ENCODE data around the gene SGPP2. TPM values are rescaled to one million over a fixed set of nuclear protein-coding genes. Genes with fewer than 3 reads are reported as not detected.

Gene SGPP2
- total RNA-seq, 1 donor from 2014 or later, result 0.11 TPM

GRCh38 chr2:222554517-222554916, 130.2 kb downstream of the SGPP2 start:
- peaks cover 33% of the 10 kb centered on the region for H3K4me1 Mint-ChIP-seq
- peaks cover 4% of the 10 kb centered on the region for H3K27me3 Mint-ChIP-seq (ENCODE audit: insufficient read depth, low read depth)
- no peak overlapping the region for H3K27ac Mint-ChIP-seq

GRCh38 chr2:222561151-222561550, 136.8 kb downstream of the SGPP2 start:
- peaks cover 16% of the 10 kb centered on the region for H3K4me1 Mint-ChIP-seq
- no peaks in the 10 kb centered on the region for H3K27me3 ChIP-seq
- no peak overlapping the region for H2AFZ ChIP-seq (replicated peaks)
- H4K20me1 ChIP-seq (ENCODE audit: low read depth), result no peaks in the 10 kb centered on the region
- no peaks in the 10 kb centered on the region for H3K79me2 ChIP-seq (ENCODE audit: low read depth)
- no peaks in the 10 kb centered on the region for H3F3A ChIP-seq (ENCODE audit: low read depth)
- H3K36me3 Mint-ChIP-seq, result peaks cover 22% of the 10 kb centered on the region
- peaks cover 2% of the 10 kb centered on the region for H3K9me3 Mint-ChIP-seq
- H3K27me3 Mint-ChIP-seq (ENCODE audit: insufficient read depth, low read depth), result peaks cover 2% of the 10 kb centered on the region
- H3K4me1 ChIP-seq, result peaks cover 17% of the 10 kb centered on the region
- no peak overlapping the region for H3K4me3 Mint-ChIP-seq
- no peak overlapping the region for H3K27ac Mint-ChIP-seq
- DNase-seq (ENCODE audit: low spot score), result no peak
- no peak overlapping the region for H3K4me3 ChIP-seq
- no peaks in the 10 kb centered on the region for H3K9me3 ChIP-seq (ENCODE audit: low read depth)
- no peaks in the 10 kb centered on the region for H3K36me3 ChIP-seq
- no peak for TF ChIP-seq EZH2 (IDR thresholded peaks at IDR 0.05)
- no peak for TF ChIP-seq CTCF (IDR thresholded peaks at IDR 0.05)
- TF ChIP-seq EZH2phosphoT487 (IDR thresholded peaks at IDR 0.05), result no peak
- no peak overlapping the region for H3K9ac ChIP-seq
- H3K4me2 ChIP-seq, result no peak overlapping the region
- no peak overlapping the region for H3K27ac ChIP-seq

More at GRCh38 chr2:222554517-222554916, 130.2 kb downstream of the SGPP2 start:
- Histone ChIP-seq H3K36me3 (no peaks in the 10 kb centered on the region), H3K4me3 (no peak overlapping the region), H4K20me1 (ENCODE audit: low read depth) (no peaks in the 10 kb centered on the region), H3K4me1 (peaks cover 20% of the 10 kb centered on the region), H3K9ac (no peak overlapping the region), H3K79me2 (ENCODE audit: low read depth) (no peaks in the 10 kb centered on the region), H3K4me2 (peak overlapping the region; percentile 22), H3K27ac (no peak overlapping the region), H3F3A (ENCODE audit: low read depth) (peaks cover 13% of the 10 kb centered on the region), H3K9me3 (ENCODE audit: low read depth) (no peaks in the 10 kb centered on the region), H2AFZ (replicated peaks) (no peak overlapping the region), H3K27me3 (no peaks in the 10 kb centered on the region)
- peaks cover 9% of the 10 kb centered on the region for H3K36me3 Mint-ChIP-seq
- no peak for DNase-seq (ENCODE audit: low spot score)
- TF ChIP-seq CTCF (IDR thresholded peaks at IDR 0.05), result no peak
- H3K4me3 Mint-ChIP-seq, result no peak overlapping the region
- H3K9me3 Mint-ChIP-seq, result peaks cover 2% of the 10 kb centered on the region

GRCh38 chr2:222561817-222562645, 137.7 kb downstream of the SGPP2 start:
- no peak overlapping the region for H3K27ac ChIP-seq
- no peaks in the 10 kb centered on the region for H3K9me3 ChIP-seq (ENCODE audit: low read depth)
- H3K27ac Mint-ChIP-seq, result no peak overlapping the region
- H3K79me2 ChIP-seq (ENCODE audit: low read depth), result no peaks in the 10 kb centered on the region
- no peaks in the 10 kb centered on the region for H3F3A ChIP-seq (ENCODE audit: low read depth)
- peak; percentile 90 for DNase-seq (ENCODE audit: low spot score)
- TF ChIP-seq CTCF (IDR thresholded peaks at IDR 0.05) (peak; percentile 83), EZH2 (IDR thresholded peaks at IDR 0.05) (no peak), EZH2phosphoT487 (IDR thresholded peaks at IDR 0.05) (peak; percentile 40)
- no peaks in the 10 kb centered on the region for H3K27me3 ChIP-seq
- H3K36me3 Mint-ChIP-seq, result peaks cover 30% of the 10 kb centered on the region
- H3K4me3 Mint-ChIP-seq, result no peak overlapping the region
- H3K4me2 ChIP-seq, result no peak overlapping the region
- H2AFZ ChIP-seq (replicated peaks), result no peak overlapping the region
- peaks cover 17% of the 10 kb centered on the region for H3K4me1 ChIP-seq
- H3K4me1 Mint-ChIP-seq, result peaks cover 15% of the 10 kb centered on the region
- H3K9me3 Mint-ChIP-seq, result peaks cover 2% of the 10 kb centered on the region
- no peak overlapping the region for H3K4me3 ChIP-seq
- H3K36me3 ChIP-seq, result no peaks in the 10 kb centered on the region
- no peaks in the 10 kb centered on the region for H4K20me1 ChIP-seq (ENCODE audit: low read depth)
- H3K27me3 Mint-ChIP-seq (ENCODE audit: insufficient read depth, low read depth), result peaks cover 2% of the 10 kb centered on the region
- no peak overlapping the region for H3K9ac ChIP-seq
